A673 (cell line): ENCODE data around the gene ETFA.

Experiments
- CTCF ChIP-seq: fragments of 300-800, 200-600 bp; sonication (generic); conservative IDR thresholded peaks from 2 replicates; pipeline ENCODE4 v1.5.1; 2017; ENCODE audit warnings: low read depth, mild to moderate bottlenecking, antibody characterized with exemption, low read length, moderate library complexity, mixed read lengths
- EZH2 ChIP-seq: fragments of 200-600 bp; sonication (generic); IDR thresholded peaks from 2 replicates; pipeline ENCODE4 v1.6.1; 2017; ENCODE audit warnings: borderline replicate concordance, low read depth, mild to moderate bottlenecking, mixed read lengths, antibody characterized with exemption, low read length; ENCODE audit not compliant: poor library complexity, severe bottlenecking

DNA sequence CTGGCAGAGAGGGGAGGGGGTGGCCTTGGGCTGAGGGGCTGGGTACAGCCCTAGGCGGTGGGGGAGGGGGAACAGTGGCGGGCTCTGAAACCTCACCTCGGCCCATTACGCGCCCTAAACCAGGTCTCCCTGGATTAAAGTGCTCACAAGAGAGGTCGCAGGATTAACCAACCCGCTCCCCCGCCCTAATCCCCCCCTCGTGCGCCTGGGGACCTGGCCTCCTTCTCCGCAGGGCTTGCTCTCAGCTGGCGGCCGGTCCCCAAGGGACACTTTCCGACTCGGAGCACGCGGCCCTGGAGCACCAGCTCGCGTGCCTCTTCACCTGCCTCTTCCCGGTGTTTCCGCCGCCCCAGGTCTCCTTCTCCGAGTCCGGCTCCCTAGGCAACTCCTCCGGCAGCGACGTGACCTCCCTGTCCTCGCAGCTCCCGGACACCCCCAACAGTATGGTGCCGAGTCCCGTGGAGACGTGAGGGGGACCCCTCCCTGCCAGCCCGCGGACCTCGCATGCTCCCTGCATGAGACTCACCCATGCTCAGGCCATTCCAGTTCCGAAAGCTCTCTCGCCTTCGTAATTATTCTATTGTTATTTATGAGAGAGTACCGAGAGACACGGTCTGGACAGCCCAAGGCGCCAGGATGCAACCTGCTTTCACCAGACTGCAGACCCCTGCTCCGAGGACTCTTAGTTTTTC lies 30.2 kb upstream of the ETFA start:
- no peak for TF ChIP-seq CTCF
- no peak for TF ChIP-seq EZH2
